Measurements from ENCODE around the gene RNF157.

The RNF157 gene

GRCh38 chr17:76137351-76138233 lies 102.7 kb downstream of the RNF157 start:
- DNase-seq: no peak

GRCh38 chr17:76137001-76137350 lies 103.3 kb downstream of the RNF157 start:
- no peak for DNase-seq

- DNase-seq: peak; percentile 78
These were observed 103.9 kb downstream of the RNF157 start for GRCh38 chr17:76136276-76137000.

- no peak for DNase-seq
These were observed 104.5 kb downstream of the RNF157 start for GRCh38 chr17:76135810-76136188.

GRCh38 chr17:76134911-76135809 lies 105.1 kb downstream of the RNF157 start:
- no peak for DNase-seq

- peak; percentile 95 for DNase-seq
These were observed 107.5 kb downstream of the RNF157 start for GRCh38 chr17:76132574-76133338.

GRCh38 chr17:76131692-76132573 lies 108.4 kb downstream of the RNF157 start:
- DNase-seq: no peak

GRCh38 chr17:76131051-76131691 lies 109.1 kb downstream of the RNF157 start:
- no peak for DNase-seq

GRCh38 chr17:76130473-76130872 lies 109.8 kb downstream of the RNF157 start:
- DNase-seq: no peak

GRCh38 chr17:76125922-76126321 lies 114.4 kb downstream of the RNF157 start:
- no peak for DNase-seq

GRCh38 chr17:76125391-76125675 lies 115.0 kb downstream of the RNF157 start:
- no peak for DNase-seq

GRCh38 chr17:76124582-76125390 lies 115.5 kb downstream of the RNF157 start:
- DNase-seq: no peak

- no peak for DNase-seq
These were observed 116.3 kb downstream of the RNF157 start for GRCh38 chr17:76123749-76124581.

GRCh38 chr17:76123191-76123499 lies 117.1 kb downstream of the RNF157 start:
- no peak for DNase-seq

GRCh38 chr17:76122431-76123190 lies 117.7 kb downstream of the RNF157 start:
- no peak for DNase-seq

- DNase-seq: no peak
These were observed 118.3 kb downstream of the RNF157 start for GRCh38 chr17:76121932-76122430.

- DNase-seq: no peak
These were observed 119.7 kb downstream of the RNF157 start for GRCh38 chr17:76120658-76121008.
